GM23248 (cell line): ENCODE data around the gene DNASE2B.

Source experiments
- EZH2 ChIP-seq: fragments of 200-600 bp; sonication (generic); IDR thresholded peaks from 2 replicates; pipeline ENCODE4 v1.6.1; 2018; ENCODE audit warnings: antibody characterized with exemption, mild to moderate bottlenecking; ENCODE audit not compliant: insufficient read depth, poor library complexity, severe bottlenecking
- EZH2phosphoT487 ChIP-seq: fragments of 200-600 bp; sonication (generic); IDR thresholded peaks from 2 replicates; pipeline ENCODE4 v1.6.1; 2018; ENCODE audit warnings: antibody characterized with exemption, moderate library complexity, mild to moderate bottlenecking, low read depth; ENCODE audit not compliant: insufficient read depth

DNA sequence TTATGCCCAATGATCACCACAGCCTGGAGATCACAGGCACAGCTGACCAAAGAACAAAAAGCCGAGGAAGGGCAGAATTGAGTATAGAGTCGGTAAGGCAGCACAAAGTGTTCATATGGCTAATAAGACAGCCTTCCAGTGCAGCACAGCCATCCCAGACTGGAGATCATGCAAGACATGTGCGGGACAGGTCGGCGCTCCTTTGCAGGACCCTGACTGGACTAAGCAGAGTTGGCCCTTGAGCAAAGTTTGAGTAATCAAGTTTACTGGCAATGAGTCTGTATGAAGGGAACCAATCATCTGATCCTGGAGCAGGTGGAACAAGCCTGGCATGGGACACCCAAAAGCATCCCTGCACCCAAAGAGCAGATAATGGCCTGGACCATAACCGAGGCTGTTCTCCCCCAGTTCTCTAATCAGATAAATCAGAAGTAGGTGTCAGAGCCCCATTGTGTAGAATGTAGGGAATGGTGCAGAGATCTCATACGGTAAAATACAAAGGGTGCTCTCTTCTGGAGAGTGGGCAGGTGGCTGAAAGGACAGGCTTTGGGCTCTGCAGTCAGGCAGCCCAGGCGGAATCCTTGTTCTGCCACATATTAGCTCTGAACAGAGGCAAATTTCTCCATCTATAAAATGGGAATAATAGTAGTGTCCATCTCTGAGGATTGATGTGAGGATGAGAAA lies 10.7 kb upstream of the DNASE2B start:
- TF ChIP-seq EZH2, result no peak
- no peak for TF ChIP-seq EZH2phosphoT487
